Measurements from ENCODE around the gene ADAP1. TPM values are rescaled to one million over a fixed set of nuclear protein-coding genes. Genes with fewer than 3 reads are reported as not detected.
A peak's percentile ranks its signal among the peaks of the same experiment; 100 is the strongest.

ADAP1 gene
- polyA plus RNA-seq, 1 donor (not counting 4 experiments of a cell fraction or from before 2014, with no cell fraction given) = 4.3 TPM

- dilution Hi-C loops (cut with MboI; ENCODE audit: extremely low pct_ligation_motif_present, low sequenced_read_pairs) = no loop called here
- no peaks in the 10 kb centered on the region for H3K4me1 ChIP-seq (ENCODE audit: control insufficient read depth, extremely low read depth, insufficient read depth, low read length)
- H2AFZ ChIP-seq (ENCODE audit: control insufficient read depth, low read length) = no peak overlapping the region
- H4K20me1 ChIP-seq (ENCODE audit: control insufficient read depth, extremely low read depth, insufficient read depth, low read length) = no peaks in the 10 kb centered on the region
- TF ChIP-seq CTCF (optimal IDR thresholded peaks at IDR 0.05 in 1 of 3, IDR thresholded peaks at IDR 0.05 in 1 of 3, conservative IDR thresholded peaks at IDR 0.05 in 1 of 3; ENCODE audit: extremely low read depth in 1 of 3, insufficient read depth in 2 of 3, low read length in 3 of 3) = no peak
- no peak for TF ChIP-seq EZH2 (IDR thresholded peaks at IDR 0.05; ENCODE audit: low read length)
- H3K9ac ChIP-seq (ENCODE audit: control insufficient read depth, extremely low read depth, insufficient read depth, low read length) = no peak overlapping the region
- no peaks in the 10 kb centered on the region for H3K36me3 ChIP-seq (ENCODE audit: control insufficient read depth in 2 of 2, extremely low read depth in 1 of 2, insufficient read depth in 2 of 2, low read length in 2 of 2)
- H3K4me2 ChIP-seq (ENCODE audit: control insufficient read depth, extremely low read depth, insufficient read depth, low read depth, low read length) = no peak overlapping the region
- no peak for DNase-seq (ENCODE audit: low read depth, low spot score)
- no peak overlapping the region for H3K4me3 ChIP-seq (ENCODE audit: control insufficient read depth in 2 of 3, extremely low read depth in 1 of 3, insufficient read depth in 2 of 3, low read depth in 1 of 3, low read length in 3 of 3)
- no peaks in the 10 kb centered on the region for H3K9me3 ChIP-seq (ENCODE audit: control insufficient read depth, low read depth, low read length)
- peaks cover 2% of the 10 kb centered on the region for H3K27me3 ChIP-seq (ENCODE audit: control insufficient read depth, extremely low read depth, insufficient read depth, low read length)
- H3K27ac ChIP-seq (ENCODE audit: control insufficient read depth, insufficient read depth, low read length) = no peak overlapping the region
- no peaks in the 10 kb centered on the region for H3K79me2 ChIP-seq (ENCODE audit: control insufficient read depth, insufficient read depth, low read length)
- no peaks in the 10 kb centered on the region for H3K9me1 ChIP-seq (ENCODE audit: control insufficient read depth, extremely low read depth, insufficient read depth, low read length)
- peak; percentile 36 for FAIRE-seq
Measured at GRCh38 chr7:936386-937054, 18.0 kb downstream of the ADAP1 start.

DNA sequence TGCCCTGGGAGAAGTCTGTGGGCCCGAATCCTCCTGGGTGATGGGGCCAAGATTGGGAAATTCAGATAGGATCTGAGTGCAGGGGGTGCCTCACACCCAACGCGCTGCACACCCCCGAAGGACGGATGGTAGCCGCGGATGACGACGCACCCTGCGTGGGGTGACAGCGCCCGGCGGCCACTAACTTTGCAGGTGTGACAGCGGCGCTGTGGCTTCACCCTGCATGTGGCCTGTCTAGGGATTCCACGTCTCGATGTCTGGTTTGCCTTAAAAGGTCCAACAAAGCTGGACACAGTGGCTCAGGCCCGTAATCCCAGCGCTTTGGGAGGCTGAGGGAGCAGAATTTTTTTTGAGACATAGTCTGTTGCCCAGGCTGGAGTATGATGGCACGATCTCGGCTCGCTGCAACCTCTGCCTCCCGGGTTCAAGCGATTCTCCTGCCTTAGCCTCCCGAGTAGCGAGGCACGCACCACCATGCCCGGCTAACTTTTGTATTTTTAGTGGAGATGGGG is 18.6 kb downstream of the ADAP1 start:
- Histone ChIP-seq H3K36me3 (ENCODE audit: control insufficient read depth in 2 of 2, extremely low read depth in 1 of 2, insufficient read depth in 2 of 2, low read length in 2 of 2) (no peaks in the 10 kb centered on the region), H3K4me1 (ENCODE audit: control insufficient read depth, extremely low read depth, insufficient read depth, low read length) (no peaks in the 10 kb centered on the region), H3K79me2 (ENCODE audit: control insufficient read depth, insufficient read depth, low read length) (no peaks in the 10 kb centered on the region), H3K27ac (ENCODE audit: control insufficient read depth, insufficient read depth, low read length) (no peak overlapping the region), H3K9me3 (ENCODE audit: control insufficient read depth, low read depth, low read length) (no peaks in the 10 kb centered on the region), H3K9me1 (ENCODE audit: control insufficient read depth, extremely low read depth, insufficient read depth, low read length) (no peaks in the 10 kb centered on the region), H3K4me2 (ENCODE audit: control insufficient read depth, extremely low read depth, insufficient read depth, low read depth, low read length) (no peak overlapping the region), H4K20me1 (ENCODE audit: control insufficient read depth, extremely low read depth, insufficient read depth, low read length) (no peaks in the 10 kb centered on the region), H2AFZ (ENCODE audit: control insufficient read depth, low read length) (no peak overlapping the region), H3K27me3 (ENCODE audit: control insufficient read depth, extremely low read depth, insufficient read depth, low read length) (peaks cover 2% of the 10 kb centered on the region), H3K4me3 (ENCODE audit: control insufficient read depth in 2 of 3, extremely low read depth in 1 of 3, insufficient read depth in 2 of 3, low read depth in 1 of 3, low read length in 3 of 3) (no peak overlapping the region), H3K9ac (ENCODE audit: control insufficient read depth, extremely low read depth, insufficient read depth, low read length) (no peak overlapping the region)
- DNase-seq (ENCODE audit: low read depth, low spot score) (no peak), FAIRE-seq (no peak)
- TF ChIP-seq EZH2 (IDR thresholded peaks at IDR 0.05; ENCODE audit: low read length) (no peak), CTCF (optimal IDR thresholded peaks at IDR 0.05 in 1 of 3, IDR thresholded peaks at IDR 0.05 in 1 of 3, conservative IDR thresholded peaks at IDR 0.05 in 1 of 3; ENCODE audit: extremely low read depth in 1 of 3, insufficient read depth in 2 of 3, low read length in 3 of 3) (no peak)
- dilution Hi-C loops (cut with MboI; ENCODE audit: extremely low pct_ligation_motif_present, low sequenced_read_pairs) = no loop called here

Measured in keratinocyte (primary cell).